Endodermal cell (in vitro differentiated cells): ENCODE data around the gene EML1. TPM values are rescaled to one million over a fixed set of nuclear protein-coding genes. Genes with fewer than 3 reads are reported as not detected.

Experiments used
- DNase-seq: peaks from one replicate; pipeline ENCODE4 v3.0.0-alpha.2; 2017
- H3K27ac ChIP-seq: 2 replicates; pipeline ENCODE4 v1.5.1; 2013; ENCODE audit warnings: mild to moderate bottlenecking, low read depth, low read length, moderate library complexity
- H3K27me3 ChIP-seq: 2 replicates; pipeline ENCODE4 v1.6.1; 2013; ENCODE audit warnings: mild to moderate bottlenecking, low read length, moderate library complexity; ENCODE audit not compliant: insufficient read depth, control insufficient read depth, poor library complexity, severe bottlenecking
- H3K36me3 ChIP-seq: 2 replicates; pipeline ENCODE4 v1.7.0; 2013; ENCODE audit warnings: mild to moderate bottlenecking, low read length, moderate library complexity; ENCODE audit not compliant: control insufficient read depth, insufficient read depth
- H3K4me1 ChIP-seq: one replicate; pipeline ENCODE4 v1.7.0; 2013; ENCODE audit warnings: low read length; ENCODE audit not compliant: control insufficient read depth, insufficient read depth
- H3K4me3 ChIP-seq: 2 replicates; pipeline ENCODE4 v1.5.1; 2013; ENCODE audit warnings: mild to moderate bottlenecking, low read length, moderate library complexity
- H3K9ac ChIP-seq: 2 replicates; pipeline ENCODE4 v1.6.1; 2013; ENCODE audit warnings: mild to moderate bottlenecking, low read length, moderate library complexity; ENCODE audit not compliant: poor library complexity, severe bottlenecking; ENCODE audit errors: extremely low read depth
- H3K9me3 ChIP-seq: 2 replicates; pipeline ENCODE4 v1.6.1; 2013; ENCODE audit warnings: mild to moderate bottlenecking, low read length, moderate library complexity; ENCODE audit not compliant: control insufficient read depth
- H3K27ac Mint-ChIP-seq: 2 replicates; pipeline ENCODE4 v1.8.0; 2020; ENCODE audit warnings: mixed read lengths
- H3K27me3 Mint-ChIP-seq: 2 replicates; pipeline ENCODE4 v1.8.0; 2021; ENCODE audit warnings: mild to moderate bottlenecking, mixed read lengths; ENCODE audit not compliant: insufficient read depth
- H3K36me3 Mint-ChIP-seq: 2 replicates; pipeline ENCODE4 v1.8.0; 2020; ENCODE audit warnings: low read depth, mixed read lengths
- H3K4me1 Mint-ChIP-seq: 2 replicates; pipeline ENCODE4 v1.8.0; 2020; ENCODE audit warnings: mixed read lengths
- H3K4me3 Mint-ChIP-seq: 2 replicates; pipeline ENCODE4 v1.8.0; 2020; ENCODE audit warnings: mild to moderate bottlenecking, moderate library complexity, mixed read lengths
- H3K9me3 Mint-ChIP-seq: 2 replicates; pipeline ENCODE4 v1.8.0; 2020; ENCODE audit warnings: mild to moderate bottlenecking, mixed read lengths
- WGBS, 2 experiments: methylation state at CpG; one replicate each; pipeline versions ENCODE4 v1.1.5 to v1.1.7; 2013; ENCODE audit warnings: missing lambda C conversion rate in 2 of 2, mixed read lengths in 1 of 2; ENCODE audit not compliant: insufficient coverage in 1 of 2, insufficient read length in 1 of 2; 5-methylcytosine and 5-hydroxymethylcytosine counted together
- total RNA-seq, 2 donors: library from RNA; stranded (reverse); fragmentation: NEBNext Ultra II Directional in 1 of 2; extraction: Animal tissue kit (Norgen Biotek cat#: 25700) in 1 of 2; gene quantifications; 2 replicates in 1 of 2; 3 replicates in 1 of 2; pipeline ENCODE4 v1.2.1, GENCODE V29; 2021
- TF ChIP-seq, protein P1 (sequence below): fragments of 200-600 bp; sonication (generic); conservative IDR thresholded peaks from 2 replicates; pipeline ENCODE4 v1.5.0; 2021; ENCODE audit warnings: antibody characterized with exemption, mild to moderate bottlenecking

Gene EML1
- total RNA-seq, 2 donors from 2014 or later = 25.0 to 31.4 TPM

- Histone ChIP-seq H3K36me3 (no peaks in the 10 kb centered on the region), H3K4me3 (no peak overlapping the region), H3K27me3 (no peaks in the 10 kb centered on the region), H3K27ac (no peak overlapping the region), H3K9ac (no peak overlapping the region), H3K9me3 (no peaks in the 10 kb centered on the region), H3K4me1 (no peaks in the 10 kb centered on the region)
- Mint-ChIP-seq H3K27me3 (peaks cover 22% of the 10 kb centered on the region), H3K9me3 (peaks cover 1% of the 10 kb centered on the region), H3K4me1 (peaks cover 4% of the 10 kb centered on the region), H3K27ac (no peak overlapping the region), H3K4me3 (no peak overlapping the region), H3K36me3 (no peaks in the 10 kb centered on the region)
- 92 to 93% methylated on average over 7 to 11 of the region's 11 CpGs for WGBS, 2 experiments
- TF ChIP-seq, protein P1, sequence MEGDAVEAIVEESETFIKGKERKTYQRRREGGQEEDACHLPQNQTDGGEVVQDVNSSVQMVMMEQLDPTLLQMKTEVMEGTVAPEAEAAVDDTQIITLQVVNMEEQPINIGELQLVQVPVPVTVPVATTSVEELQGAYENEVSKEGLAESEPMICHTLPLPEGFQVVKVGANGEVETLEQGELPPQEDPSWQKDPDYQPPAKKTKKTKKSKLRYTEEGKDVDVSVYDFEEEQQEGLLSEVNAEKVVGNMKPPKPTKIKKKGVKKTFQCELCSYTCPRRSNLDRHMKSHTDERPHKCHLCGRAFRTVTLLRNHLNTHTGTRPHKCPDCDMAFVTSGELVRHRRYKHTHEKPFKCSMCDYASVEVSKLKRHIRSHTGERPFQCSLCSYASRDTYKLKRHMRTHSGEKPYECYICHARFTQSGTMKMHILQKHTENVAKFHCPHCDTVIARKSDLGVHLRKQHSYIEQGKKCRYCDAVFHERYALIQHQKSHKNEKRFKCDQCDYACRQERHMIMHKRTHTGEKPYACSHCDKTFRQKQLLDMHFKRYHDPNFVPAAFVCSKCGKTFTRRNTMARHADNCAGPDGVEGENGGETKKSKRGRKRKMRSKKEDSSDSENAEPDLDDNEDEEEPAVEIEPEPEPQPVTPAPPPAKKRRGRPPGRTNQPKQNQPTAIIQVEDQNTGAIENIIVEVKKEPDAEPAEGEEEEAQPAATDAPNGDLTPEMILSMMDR = no peak
- DNase-seq = no peak
These were observed 28.9 kb upstream of the EML1 start for GRCh38 chr14:99764222-99764706.

DNA sequence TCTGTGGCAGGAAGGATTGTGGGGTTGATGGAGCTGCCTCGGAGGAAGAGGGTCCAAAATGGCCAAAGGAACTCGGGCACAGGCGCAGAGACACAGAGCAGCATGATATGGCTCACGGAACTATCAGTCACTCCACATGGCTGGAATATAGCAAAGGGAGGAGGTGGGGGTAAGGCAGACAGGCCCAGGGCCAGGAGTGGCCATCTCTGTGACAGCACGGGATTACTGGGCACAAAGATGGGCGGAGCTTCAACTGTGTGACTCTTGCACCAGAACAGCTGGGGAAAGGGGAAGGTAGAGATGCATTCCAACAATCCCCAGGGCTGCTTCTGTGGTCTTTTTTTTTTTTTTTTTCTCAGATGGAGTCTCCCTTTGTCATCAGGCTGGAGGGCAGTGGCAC, 24.8 kb upstream of the EML1 start:
- Mint-ChIP-seq H3K27ac (no peak overlapping the region), H3K27me3 (peaks cover 19% of the 10 kb centered on the region)
- WGBS, 2 experiments = 84 to 100% methylated on average over 1 to 6 of the region's 6 CpGs

GRCh38 chr14:99769123-99769522, 24.1 kb upstream of the EML1 start:
- peak; percentile 30 for DNase-seq

More for the DNA sequence above, 24.8 kb upstream of the EML1 start:
- Histone ChIP-seq H3K9me3 (no peaks in the 10 kb centered on the region), H3K27me3 (no peaks in the 10 kb centered on the region), H3K9ac (no peak overlapping the region), H3K27ac (no peak overlapping the region), H3K36me3 (no peaks in the 10 kb centered on the region), H3K4me1 (no peaks in the 10 kb centered on the region), H3K4me3 (no peak overlapping the region)
- H3K9me3 Mint-ChIP-seq = no peaks in the 10 kb centered on the region
- H3K4me3 Mint-ChIP-seq = no peak overlapping the region
- peak; percentile 55 for DNase-seq
- H3K36me3 Mint-ChIP-seq = no peaks in the 10 kb centered on the region
- H3K4me1 Mint-ChIP-seq = peaks cover 5% of the 10 kb centered on the region
- TF ChIP-seq, protein P1 = no peak

More at GRCh38 chr14:99769123-99769522, 24.1 kb upstream of the EML1 start:
- no peaks in the 10 kb centered on the region for H3K9me3 ChIP-seq
- H3K27ac ChIP-seq = no peak overlapping the region
- WGBS, 2 experiments = 89 to 97% methylated on average over 5 to 6 of the region's 6 CpGs
- no peak overlapping the region for H3K4me3 ChIP-seq
- Mint-ChIP-seq H3K27me3 (peaks cover 20% of the 10 kb centered on the region), H3K27ac (no peak overlapping the region), H3K4me1 (peaks cover 8% of the 10 kb centered on the region), H3K4me3 (no peak overlapping the region), H3K9me3 (no peaks in the 10 kb centered on the region), H3K36me3 (no peaks in the 10 kb centered on the region)
- H3K27me3 ChIP-seq = no peaks in the 10 kb centered on the region
- TF ChIP-seq, protein P1 = no peak
- no peaks in the 10 kb centered on the region for H3K4me1 ChIP-seq
- no peaks in the 10 kb centered on the region for H3K36me3 ChIP-seq
- no peak overlapping the region for H3K9ac ChIP-seq
